ENCODE results near the gene PCBP3. TPM values are rescaled to one million over a fixed set of nuclear protein-coding genes. Genes with fewer than 3 reads are reported as not detected.
A peak's percentile ranks its signal among the peaks of the same experiment; 100 is the strongest.

The PCBP3 gene
- total and polyA plus RNA-seq, 12 donors, result 1.7 to 15.8 (median 4.7) TPM

- Histone ChIP-seq H3K27ac (peak overlapping the region in 1 of 5 donors; percentile 29), H3K36me3 (replicated peaks in 1 of 2) (no peaks in the 10 kb centered on the region), H3K4me3 (no peak overlapping the region), H3K4me1 (replicated peaks in 1 of 2) (peaks cover 14 to 25% of the 10 kb centered on the region in 2 donors), H3K27me3 (no peaks in the 10 kb centered on the region), H3K9me3 (replicated peaks in 1 of 3) (no peaks in the 10 kb centered on the region)
- peak in 1 of 7 donors; percentile 22 for DNase-seq
- intact Hi-C loops (cut with DNase I), result loop anchor here in 1 of 2 donors (10.0 kb wide), 1 partner anchor 117 kb away; the partner anchor contains the start of gene COL6A2
- 54 to 62% methylated on average over 5 of the region's 5 CpGs; no CpG with 5 or more reads in 2 of the 4 donors for WGBS, 4 donors
- TF ChIP-seq POLR2A (IDR thresholded peaks at IDR 0.05), result no peak
Observed at GRCh38 chr21:45977396-45977795, 333.9 kb downstream of the PCBP3 start.

GRCh38 chr21:45979141-45979631 is 335.7 kb downstream of the PCBP3 start:
- Histone ChIP-seq H3K4me3 (no peak overlapping the region), H3K27ac (no peak overlapping the region), H3K9me3 (replicated peaks in 1 of 3) (no peaks in the 10 kb centered on the region), H3K4me1 (replicated peaks in 1 of 2) (peaks cover 3 to 10% of the 10 kb centered on the region in 2 donors), H3K27me3 (no peaks in the 10 kb centered on the region), H3K36me3 (replicated peaks in 1 of 2) (no peaks in the 10 kb centered on the region)
- WGBS, 4 donors, result 74 to 97% (median 84%) methylated on average over 6 to 20 of the region's 20 CpGs
- TF ChIP-seq POLR2A (IDR thresholded peaks at IDR 0.05) (no peak), CTCF (IDR thresholded peaks at IDR 0.05) (no peak)
- no peak for DNase-seq
- intact Hi-C loops (cut with DNase I), result loop anchor here in 1 of 2 donors (10.0 kb wide), 1 partner anchor 116 kb away; the partner anchor contains the start of gene COL6A2

- H3K27ac ChIP-seq, result no peak overlapping the region
- TF ChIP-seq POLR2A (IDR thresholded peaks at IDR 0.05) (no peak), CTCF (IDR thresholded peaks at IDR 0.05) (no peak)
- no peak overlapping the region for H3K4me3 ChIP-seq
- peaks cover 3 to 5% of the 10 kb centered on the region in 2 donors for H3K4me1 ChIP-seq (replicated peaks in 1 of 2)
- H3K36me3 ChIP-seq (replicated peaks in 1 of 2), result peaks cover 0 to 1% of the 10 kb centered on the region in 2 donors
- intact Hi-C loops (cut with DNase I), result loop anchor here (10.0 kb wide), 1 partner anchor 115 kb away; the partner anchor contains the start of gene COL6A2 (in 2 of the 2)
- H3K9me3 ChIP-seq (replicated peaks in 1 of 3), result no peaks in the 10 kb centered on the region
- DNase-seq, result no peak
- no peaks in the 10 kb centered on the region for H3K27me3 ChIP-seq
- 76 to 86% (median 82%) methylated on average over 2 to 7 of the region's 7 CpGs for WGBS, 4 donors
Observed at GRCh38 chr21:45979651-45980050, 336.1 kb downstream of the PCBP3 start.

- peaks cover 0 to 7% of the 10 kb centered on the region in 2 donors for H3K36me3 ChIP-seq (replicated peaks in 1 of 2)
- TF ChIP-seq POLR2A (IDR thresholded peaks at IDR 0.05), result no peak
- no peak for TF ChIP-seq CTCF (IDR thresholded peaks at IDR 0.05)
- DNase-seq, result no peak
- intact Hi-C loops (cut with DNase I), result loop anchor here in 1 of 2 donors (10.0 kb wide), 1 partner anchor 115 kb away; the partner anchor contains the start of gene COL6A2
- WGBS, 4 donors, result 60 to 80% (median 70%) methylated on average over 2 of the region's 2 CpGs
- H3K4me1 ChIP-seq (replicated peaks in 1 of 2), result peaks cover under 1 to 3% of the 10 kb centered on the region in 2 donors
- H3K27ac ChIP-seq, result no peak overlapping the region
- H3K9me3 ChIP-seq (replicated peaks in 1 of 3), result no peaks in the 10 kb centered on the region
- H3K4me3 ChIP-seq, result no peak overlapping the region
- H3K27me3 ChIP-seq, result no peaks in the 10 kb centered on the region
Observed at GRCh38 chr21:45980271-45980670, 336.7 kb downstream of the PCBP3 start.

- peak overlapping the region in 2 of 5 donors; percentile 80 to 84 for H3K27ac ChIP-seq
- H3K9me3 ChIP-seq (replicated peaks in 1 of 3), result no peaks in the 10 kb centered on the region
- H3K27me3 ChIP-seq, result no peaks in the 10 kb centered on the region
- peaks cover 0 to 12% of the 10 kb centered on the region in 2 donors for H3K36me3 ChIP-seq (replicated peaks in 1 of 2)
- H3K4me1 ChIP-seq (replicated peaks in 1 of 2), result peaks cover 0 to 3% of the 10 kb centered on the region in 2 donors
- no peak for DNase-seq
- peak overlapping the region in 1 of 4 donors; percentile 56 for H3K4me3 ChIP-seq
- no peak for TF ChIP-seq POLR2A (IDR thresholded peaks at IDR 0.05)
- intact Hi-C loops (cut with DNase I), result loop anchor here in 1 of 2 donors (10.0 kb wide), 1 partner anchor 114 kb away; the partner anchor contains the start of gene COL6A2
Observed at GRCh38 chr21:45980697-45981096, 337.2 kb downstream of the PCBP3 start.
